GM12872 (cell line): ENCODE data around the gene NAA50.
A peak's percentile ranks its signal among the peaks of the same experiment; 100 is the strongest.

Experiments used
- TF ChIP-seq, protein P1 (sequence below): IDR thresholded peaks from 3 replicates; pipeline ENCODE4 v1.5.1; 2011; ENCODE audit warnings: low read depth, mild to moderate bottlenecking, low read length, moderate library complexity; ENCODE audit not compliant: insufficient read depth

NAA50 gene

DNA sequence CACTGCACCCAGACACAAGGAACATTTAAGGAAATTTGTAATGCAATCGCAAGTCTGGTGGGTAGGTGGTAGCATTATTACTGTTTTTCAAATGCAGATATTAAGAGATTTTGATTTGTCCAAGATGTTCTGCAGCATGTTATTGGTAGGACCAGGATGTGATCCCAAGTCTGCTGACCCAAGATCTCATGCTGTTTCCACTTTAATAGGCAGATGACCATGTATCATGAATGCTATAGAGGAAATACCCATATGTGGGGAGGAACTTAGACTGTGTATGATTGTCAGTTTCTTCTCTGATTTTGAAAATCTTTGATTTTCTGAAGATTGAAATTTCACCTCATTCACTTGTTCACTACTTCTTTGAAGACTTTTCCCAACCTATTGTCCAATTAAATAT lies 29.5 kb upstream of the NAA50 start:
- TF ChIP-seq, protein P1, sequence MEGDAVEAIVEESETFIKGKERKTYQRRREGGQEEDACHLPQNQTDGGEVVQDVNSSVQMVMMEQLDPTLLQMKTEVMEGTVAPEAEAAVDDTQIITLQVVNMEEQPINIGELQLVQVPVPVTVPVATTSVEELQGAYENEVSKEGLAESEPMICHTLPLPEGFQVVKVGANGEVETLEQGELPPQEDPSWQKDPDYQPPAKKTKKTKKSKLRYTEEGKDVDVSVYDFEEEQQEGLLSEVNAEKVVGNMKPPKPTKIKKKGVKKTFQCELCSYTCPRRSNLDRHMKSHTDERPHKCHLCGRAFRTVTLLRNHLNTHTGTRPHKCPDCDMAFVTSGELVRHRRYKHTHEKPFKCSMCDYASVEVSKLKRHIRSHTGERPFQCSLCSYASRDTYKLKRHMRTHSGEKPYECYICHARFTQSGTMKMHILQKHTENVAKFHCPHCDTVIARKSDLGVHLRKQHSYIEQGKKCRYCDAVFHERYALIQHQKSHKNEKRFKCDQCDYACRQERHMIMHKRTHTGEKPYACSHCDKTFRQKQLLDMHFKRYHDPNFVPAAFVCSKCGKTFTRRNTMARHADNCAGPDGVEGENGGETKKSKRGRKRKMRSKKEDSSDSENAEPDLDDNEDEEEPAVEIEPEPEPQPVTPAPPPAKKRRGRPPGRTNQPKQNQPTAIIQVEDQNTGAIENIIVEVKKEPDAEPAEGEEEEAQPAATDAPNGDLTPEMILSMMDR = no peak

DNA sequence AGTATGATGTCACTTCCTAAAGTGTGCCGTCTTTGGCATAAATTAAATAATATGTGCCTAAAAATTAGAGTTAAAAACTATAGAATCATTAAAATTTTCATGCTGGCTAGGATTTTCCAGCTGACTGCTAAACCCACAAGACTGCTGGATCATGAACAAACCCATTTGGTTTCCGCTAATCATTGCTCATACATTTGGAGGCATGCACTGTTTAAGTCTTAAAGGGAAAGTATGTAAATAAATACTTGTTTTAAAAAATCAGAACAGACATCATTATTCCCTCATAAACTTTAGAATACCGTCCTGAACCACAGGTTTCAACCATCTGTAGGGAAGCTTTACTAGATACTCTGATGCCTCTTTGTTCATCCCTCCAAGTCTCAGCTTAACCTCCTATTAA lies 27.3 kb upstream of the NAA50 start:
- TF ChIP-seq, protein P1 = no peak

DNA sequence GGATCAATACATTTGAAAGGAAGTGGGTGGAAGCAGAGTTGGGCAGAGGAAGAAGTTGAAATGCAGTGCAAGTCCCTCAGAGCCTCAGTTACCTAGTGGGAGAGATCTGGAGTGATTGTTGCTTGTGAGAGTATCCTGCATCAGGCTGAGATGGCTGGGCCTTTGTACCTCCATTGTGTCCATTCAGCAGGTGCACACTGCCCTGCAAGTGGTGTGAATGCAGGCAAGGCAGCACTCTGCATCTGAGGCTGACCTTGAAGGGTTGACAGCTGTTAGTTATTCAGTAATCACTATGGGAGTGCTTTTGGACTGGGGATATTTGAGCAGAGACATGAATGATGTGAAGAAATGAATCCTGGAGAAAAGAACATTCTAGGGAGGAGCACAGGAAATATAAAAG lies 25.9 kb upstream of the NAA50 start:
- TF ChIP-seq, protein P1 = no peak

DNA sequence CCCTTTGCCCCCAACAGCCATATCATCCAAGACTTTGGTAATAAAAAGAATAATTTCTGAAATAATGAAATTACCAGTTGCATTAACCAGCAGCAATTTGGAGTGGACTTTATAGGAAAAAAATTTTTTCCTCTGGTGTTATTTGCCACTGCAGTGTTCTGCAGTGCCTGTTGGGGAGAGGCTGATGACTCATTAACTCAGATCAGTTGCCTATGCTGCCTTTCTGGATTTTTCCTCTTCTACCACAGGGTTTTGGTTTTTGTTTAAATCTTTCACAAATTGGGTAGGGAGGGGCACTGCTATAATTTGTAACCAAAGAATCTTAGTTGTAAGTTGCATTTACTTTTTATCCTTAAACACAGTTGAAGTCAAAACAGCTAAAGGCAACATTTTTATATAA lies 23.5 kb upstream of the NAA50 start:
- TF ChIP-seq, protein P1 = peak; percentile 17; the same call in 1 of the 3 replicates

DNA sequence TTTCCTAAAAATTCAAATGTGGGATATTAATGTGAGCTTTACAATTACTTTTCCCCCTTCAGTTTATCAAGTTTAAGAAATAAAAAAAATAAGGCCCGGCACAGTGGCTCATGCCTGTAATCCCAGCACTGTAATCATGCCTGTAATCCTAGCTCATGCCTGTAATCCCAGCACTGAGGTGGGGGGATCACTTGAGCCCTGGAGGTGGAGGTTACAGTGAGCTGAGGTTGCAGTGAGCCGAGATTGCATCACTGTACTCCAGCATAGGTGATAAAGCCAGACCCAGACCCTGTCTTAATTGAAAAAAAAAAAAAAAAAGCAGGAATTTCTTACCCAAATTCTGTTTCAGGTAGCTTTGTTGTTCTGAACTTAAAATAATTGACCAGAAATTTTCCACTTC lies 18.6 kb upstream of the NAA50 start:
- TF ChIP-seq, protein P1 = no peak

DNA sequence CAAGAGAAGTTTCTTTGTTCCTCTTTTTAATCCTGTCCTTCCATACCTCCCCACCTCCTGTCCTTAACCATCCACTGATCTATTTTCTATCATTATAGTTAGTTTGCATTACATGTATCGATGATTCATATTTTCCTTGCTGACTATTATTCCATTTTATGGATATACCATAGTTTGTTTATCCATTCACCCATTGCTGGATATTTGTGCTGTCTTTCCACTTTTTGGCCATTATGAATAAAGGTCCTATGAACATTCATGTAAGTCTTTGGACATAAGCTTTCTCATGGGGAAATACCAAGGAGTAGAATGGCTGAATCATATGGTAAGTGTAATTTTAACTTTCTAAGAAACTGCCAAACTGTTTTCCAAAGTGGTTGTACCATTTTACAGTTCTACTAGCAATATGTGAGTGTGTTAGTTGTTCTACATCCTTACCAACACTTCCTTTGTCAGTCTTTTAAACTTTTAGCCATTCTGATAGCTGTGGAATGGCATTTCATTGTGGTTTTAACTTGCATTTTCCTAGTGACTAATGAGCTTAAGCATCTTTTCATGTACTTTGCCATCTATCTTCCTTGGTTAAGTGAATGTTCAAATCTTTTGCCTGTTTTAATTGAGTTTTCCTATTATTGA lies 12.5 kb upstream of the NAA50 start:
- TF ChIP-seq, protein P1 = no peak

DNA sequence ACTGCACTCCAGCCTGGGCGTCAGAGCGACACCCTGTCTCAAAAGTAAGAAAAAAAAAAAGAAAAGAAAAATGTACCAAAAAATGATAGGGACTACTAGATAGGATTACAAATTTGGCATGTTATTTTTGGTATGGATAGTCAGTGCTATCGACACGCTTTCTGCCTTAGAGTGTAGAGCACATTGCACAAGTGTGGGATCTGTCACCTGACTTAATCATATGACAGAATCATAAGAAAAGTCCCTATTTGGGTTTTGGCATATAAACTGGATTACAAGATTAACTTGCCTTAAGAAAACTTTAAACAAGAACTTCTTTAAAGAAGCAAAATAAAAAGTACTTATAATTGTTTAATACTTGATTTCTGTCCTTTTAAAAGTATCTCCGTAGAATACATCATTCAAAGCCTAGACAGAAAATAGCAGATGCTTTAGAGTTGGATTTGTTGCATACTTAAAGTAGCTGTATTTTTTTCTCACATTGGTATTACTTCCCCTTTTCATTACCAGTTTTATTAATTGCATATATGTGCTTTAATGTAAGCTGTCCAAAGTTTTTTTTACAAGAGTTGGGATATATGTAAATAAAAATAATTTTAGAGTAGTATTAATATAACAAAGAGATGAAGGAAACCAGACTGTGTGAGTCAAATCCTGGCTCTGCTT lies 8.6 kb upstream of the NAA50 start:
- TF ChIP-seq, protein P1 = no peak
